Gastroesophageal sphincter (tissue), 3 donors: Measurements from ENCODE around the gene MITF.

ENCODE experiments used
- CTCF ChIP-seq, 4 experiments: fragments of 200-600 bp in 2 of 4; fragments of 450-650 bp in 2 of 4; sonication (generic) in 1 of 4; IDR thresholded peaks; one replicate each; pipeline ENCODE4 v1.5.1; 2017 to 2019; ENCODE audit warnings: antibody characterized with exemption in 4 of 4, mild to moderate bottlenecking in 2 of 4, moderate library complexity in 2 of 4
- EP300 ChIP-seq: sonication (generic); formaldehyde crosslinking; IDR thresholded peaks from one replicate; pipeline ENCODE4 v1.6.1; 2017; ENCODE audit warnings: antibody characterized with exemption, mild to moderate bottlenecking
- POLR2A ChIP-seq, 2 donors: fragments of 450-650 bp; IDR thresholded peaks; one replicate each; pipeline ENCODE4 v1.6.1; 2017; ENCODE audit warnings: antibody characterized with exemption in 2 of 2, mild to moderate bottlenecking in 2 of 2, moderate library complexity in 1 of 2

- TF ChIP-seq POLR2A (IDR thresholded peaks at IDR 0.05) (no peak), EP300 (no peak), CTCF (IDR thresholded peaks at IDR 0.05) (no peak)
These were observed 151.4 kb downstream of the MITF start for GRCh38 chr3:69890691-69891090.
